Aorta (tissue), 5 donors: ENCODE results near the gene RIBC2. TPM values are rescaled to one million over a fixed set of nuclear protein-coding genes. Genes with fewer than 3 reads are reported as not detected.

Experiments used
- ATAC-seq: fragments of 200-7000 bp; cut with Tn5 transposase; one replicate; pipeline ENCODE4 v1.9.1; 2022; ENCODE audit warnings: moderate library complexity; ENCODE audit not compliant: low FRiP score
- DNase-seq, 2 donors: peaks; one replicate each; pipeline ENCODE4 v3.0.0-alpha.2; 2020
- H3K27ac ChIP-seq, 2 donors: one replicate each; pipeline ENCODE4 v1.5.1; 2013; ENCODE audit warnings: low read length in 2 of 2, mild to moderate bottlenecking in 2 of 2, moderate library complexity in 2 of 2, control low read depth in 1 of 2, inconsistent platforms in 1 of 2, low read depth in 1 of 2
- H3K27me3 ChIP-seq, 2 donors: one replicate each; pipeline ENCODE4 v1.6.1; 2013; ENCODE audit warnings: control low read depth in 1 of 2, low read length in 1 of 2, mild to moderate bottlenecking in 1 of 2, moderate library complexity in 1 of 2; ENCODE audit not compliant: insufficient read depth in 2 of 2, control insufficient read depth in 1 of 2
- H3K36me3 ChIP-seq, 2 donors: one replicate each; pipeline ENCODE4 v1.6.1; 2013; ENCODE audit warnings: control low read depth in 1 of 2, low read length in 1 of 2, mild to moderate bottlenecking in 1 of 2; ENCODE audit not compliant: insufficient read depth in 2 of 2, control insufficient read depth in 1 of 2
- H3K4me1 ChIP-seq, 2 donors: one replicate each; pipeline ENCODE4 v1.6.1; 2013; ENCODE audit warnings: low read length in 2 of 2, control low read depth in 1 of 2, mild to moderate bottlenecking in 1 of 2, moderate library complexity in 1 of 2; ENCODE audit not compliant: insufficient read depth in 2 of 2, control insufficient read depth in 1 of 2
- H3K4me3 ChIP-seq, 2 donors: one replicate each; pipeline ENCODE4 v1.5.1; 2013; ENCODE audit warnings: low read length in 2 of 2, control low read depth in 1 of 2, mild to moderate bottlenecking in 1 of 2
- H3K9me3 ChIP-seq: one replicate; pipeline ENCODE4 v1.6.1; 2013; ENCODE audit warnings: mild to moderate bottlenecking, low read length; ENCODE audit not compliant: control insufficient read depth
- WGBS, 2 donors: extraction: QIAGEN DNeasy Blood & Tissue Kit; methylation state at CpG; one replicate each; pipeline ENCODE4 v1.1.7; 2013; 5-methylcytosine and 5-hydroxymethylcytosine counted together
- intact Hi-C, 2 donors: fragments of 100-400 bp; cut with DNase I; formaldehyde crosslinking; loops; one replicate each; pipeline versions ENCODE4 v1.14.2 to v1.15.0; 2022
- polyA plus RNA-seq, 2 donors: library from polyadenylated mRNA; stranded (reverse); fragments of 200-250 nt; gene quantifications; one replicate each; pipeline ENCODE4 v1.2.3, GENCODE V29; 2013
- total RNA-seq, 2 donors: library from RNA; stranded (reverse); fragmentation: NEBNext Ultra II Directional; extraction: Animal tissue kit (Norgen Biotek cat#: 25700); gene quantifications; one replicate each; pipeline ENCODE4 v1.2.1, GENCODE V29; 2021
- donor health status: healthy with polysubstance abuse.
- donor health status: Bipolar disorder and iron deficiency.
- donor health status: DM: no; HTN: no; CAD: no.
- donor health status: DM: no; HTN: no; CAD: no.
- donor health status: DM: yes; HTN: yes; CAD: no.

Gene RIBC2
- total and polyA plus RNA-seq, 4 donors = 0.31 to 1.2 (median 0.55) TPM; not detected in 1

DNA sequence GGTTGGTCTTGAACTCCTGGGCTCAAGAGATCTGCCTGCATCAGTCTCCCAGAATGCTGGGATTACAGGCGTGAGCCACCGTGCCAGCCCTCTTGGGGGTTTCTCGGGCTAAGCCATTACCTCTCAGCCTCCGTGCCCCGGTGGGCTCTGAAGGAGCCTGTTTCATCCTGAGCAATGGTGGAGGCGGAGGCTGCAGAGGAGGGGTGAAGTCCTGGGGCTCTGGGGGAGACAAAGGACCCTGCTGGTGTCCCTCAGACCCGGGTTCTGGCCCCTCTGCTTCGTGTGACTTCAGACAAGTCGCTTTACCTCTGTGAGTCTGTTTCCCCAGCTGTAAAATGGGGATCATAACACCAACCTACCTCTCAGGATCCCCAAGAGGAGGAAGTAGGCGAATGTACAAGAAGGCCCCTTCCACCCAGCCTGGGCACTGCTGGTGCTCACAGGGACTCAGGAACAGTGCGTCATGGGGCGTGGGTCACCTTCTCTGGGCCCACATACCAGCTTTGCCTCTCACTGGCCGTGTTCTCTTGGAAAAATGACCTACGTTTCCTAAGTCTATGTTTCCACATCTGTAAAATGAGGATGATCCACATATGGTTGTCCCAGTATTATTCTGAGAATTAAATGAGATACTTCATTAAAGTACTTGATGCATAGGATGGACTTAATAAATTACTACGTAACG, 36.8 kb downstream of the RIBC2 start:
- no peak for ATAC-seq
- no peak overlapping the region for H3K4me3 ChIP-seq
- H3K27ac ChIP-seq = no peak overlapping the region
- no peaks in the 10 kb centered on the region for H3K27me3 ChIP-seq
- intact Hi-C loops = no loop called here
- no peaks in the 10 kb centered on the region for H3K9me3 ChIP-seq
- peaks cover 0 to 1% of the 10 kb centered on the region in 2 donors for H3K4me1 ChIP-seq
- 95% methylated on average over 16 of the region's 16 CpGs for WGBS, 2 donors
- DNase-seq = no peak
- H3K36me3 ChIP-seq = no peaks in the 10 kb centered on the region

- WGBS, 2 donors = 38 to 54% methylated on average over 12 of the region's 12 CpGs
- no peak overlapping the region for H3K4me3 ChIP-seq
- no peaks in the 10 kb centered on the region for H3K27me3 ChIP-seq
- no peaks in the 10 kb centered on the region for H3K36me3 ChIP-seq
- ATAC-seq = peak; percentile 70
- intact Hi-C loops = no loop called here
- H3K4me1 ChIP-seq = peaks cover 0 to 1% of the 10 kb centered on the region in 2 donors
- no peak for DNase-seq
- no peaks in the 10 kb centered on the region for H3K9me3 ChIP-seq
- peak overlapping the region in 1 of 2 donors; percentile 11 for H3K27ac ChIP-seq
Measured at GRCh38 chr22:45450921-45451651, 37.6 kb downstream of the RIBC2 start.

GRCh38 chr22:45451972-45452371, 38.5 kb downstream of the RIBC2 start:
- 27 to 45% methylated on average over 6 of the region's 6 CpGs for WGBS, 2 donors
- intact Hi-C loops = no loop called here
- H3K27me3 ChIP-seq = no peaks in the 10 kb centered on the region
- H3K27ac ChIP-seq = no peak overlapping the region
- DNase-seq (no peak), ATAC-seq (no peak)
- no peak overlapping the region for H3K4me3 ChIP-seq
- H3K36me3 ChIP-seq = no peaks in the 10 kb centered on the region
- no peaks in the 10 kb centered on the region for H3K9me3 ChIP-seq
- peaks cover 0 to 1% of the 10 kb centered on the region in 2 donors for H3K4me1 ChIP-seq

GRCh38 chr22:45452565-45453379, 39.3 kb downstream of the RIBC2 start:
- no peaks in the 10 kb centered on the region for H3K27me3 ChIP-seq
- WGBS, 2 donors = 59 to 63% methylated on average over 8 of the region's 8 CpGs
- H3K4me3 ChIP-seq = no peak overlapping the region
- no peaks in the 10 kb centered on the region for H3K36me3 ChIP-seq
- no peak overlapping the region for H3K27ac ChIP-seq
- DNase-seq = no peak
- peaks cover 0 to 1% of the 10 kb centered on the region in 2 donors for H3K4me1 ChIP-seq
- intact Hi-C loops = no loop called here
- no peaks in the 10 kb centered on the region for H3K9me3 ChIP-seq
- ATAC-seq = no peak

DNA sequence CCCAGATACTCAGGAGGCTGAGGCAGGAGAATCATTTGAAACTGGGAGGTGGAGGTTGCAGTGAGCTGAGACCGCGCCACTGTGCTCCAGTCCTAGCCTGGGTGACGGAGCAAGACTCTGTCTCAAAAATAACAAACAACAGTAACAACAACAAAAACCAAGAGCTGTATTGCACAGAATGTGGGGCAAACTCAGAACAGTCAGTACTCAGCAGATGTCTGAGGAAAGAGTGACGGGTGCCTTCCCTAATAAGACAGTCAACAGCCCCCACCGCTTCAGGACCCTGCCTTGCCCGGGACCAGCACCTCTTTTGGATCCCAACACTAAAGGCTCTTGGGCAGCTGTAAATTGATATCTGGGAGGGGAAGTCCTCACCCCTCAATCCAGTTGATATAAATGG, 40.3 kb downstream of the RIBC2 start:
- no peak for ATAC-seq
- H3K4me3 ChIP-seq = no peak overlapping the region
- WGBS, 2 donors = 92 to 99% methylated on average over 6 of the region's 6 CpGs
- no peak for DNase-seq
- H3K36me3 ChIP-seq = no peaks in the 10 kb centered on the region
- intact Hi-C loops = no loop called here
- no peaks in the 10 kb centered on the region for H3K27me3 ChIP-seq
- peaks cover 0 to 1% of the 10 kb centered on the region in 2 donors for H3K4me1 ChIP-seq
- H3K27ac ChIP-seq = no peak overlapping the region
- H3K9me3 ChIP-seq = no peaks in the 10 kb centered on the region

- no peak for ATAC-seq
- Histone ChIP-seq H3K36me3 (no peaks in the 10 kb centered on the region), H3K27ac (no peak overlapping the region), H3K4me3 (no peak overlapping the region), H3K9me3 (no peaks in the 10 kb centered on the region), H3K4me1 (peaks cover 0 to 1% of the 10 kb centered on the region in 2 donors), H3K27me3 (no peaks in the 10 kb centered on the region)
- 84 to 91% methylated on average over 4 of the region's 4 CpGs for WGBS, 2 donors
- DNase-seq = no peak
- intact Hi-C loops = no loop called here
Measured at GRCh38 chr22:45454275-45454674, 40.8 kb downstream of the RIBC2 start.

GRCh38 chr22:45455212-45455611, 41.7 kb downstream of the RIBC2 start:
- H3K4me1 ChIP-seq = peaks cover 0 to 1% of the 10 kb centered on the region in 2 donors
- H3K27me3 ChIP-seq = no peaks in the 10 kb centered on the region
- 89% methylated on average over 14 of the region's 14 CpGs for WGBS, 2 donors
- H3K36me3 ChIP-seq = no peaks in the 10 kb centered on the region
- no peak overlapping the region for H3K4me3 ChIP-seq
- H3K9me3 ChIP-seq = no peaks in the 10 kb centered on the region
- DNase-seq = no peak
- intact Hi-C loops = no loop called here
- no peak for ATAC-seq
- H3K27ac ChIP-seq = no peak overlapping the region

GRCh38 chr22:45455621-45456020, 42.1 kb downstream of the RIBC2 start:
- no peaks in the 10 kb centered on the region for H3K9me3 ChIP-seq
- no peak overlapping the region for H3K4me3 ChIP-seq
- WGBS, 2 donors = 92 to 98% methylated on average over 4 of the region's 4 CpGs
- no peak overlapping the region for H3K27ac ChIP-seq
- H3K4me1 ChIP-seq = peaks cover 0 to 1% of the 10 kb centered on the region in 2 donors
- ATAC-seq (no peak), DNase-seq (no peak)
- intact Hi-C loops = no loop called here
- no peaks in the 10 kb centered on the region for H3K27me3 ChIP-seq
- H3K36me3 ChIP-seq = no peaks in the 10 kb centered on the region
